Neuronal stem cell (in vitro differentiated cells): ENCODE measurements around the gene CDC42EP4.
A peak's percentile ranks its signal among the peaks of the same experiment; 100 is the strongest.

Experiments
- DNase-seq: peaks from one replicate; pipeline ENCODE4 v3.0.0-alpha.2; 2013; ENCODE audit warnings: low spot score
- H2AFZ ChIP-seq: one replicate; pipeline ENCODE4 v1.6.1; 2013; ENCODE audit warnings: mild to moderate bottlenecking, low read length, inconsistent platforms
- H2AK5ac ChIP-seq: 2 replicates; pipeline ENCODE4 v1.6.1; 2013; ENCODE audit warnings: low read depth, mild to moderate bottlenecking, inconsistent platforms, low read length, moderate library complexity, mixed read lengths
- H2BK120ac ChIP-seq: 2 replicates; pipeline ENCODE4 v1.6.1; 2013; ENCODE audit warnings: low read depth, mild to moderate bottlenecking, inconsistent platforms, low read length, moderate library complexity, mixed read lengths
- H2BK12ac ChIP-seq: one replicate; pipeline ENCODE4 v1.6.1; 2013; ENCODE audit warnings: low read length, inconsistent platforms
- H2BK15ac ChIP-seq: 2 replicates; pipeline ENCODE4 v1.6.1; 2013; ENCODE audit warnings: mild to moderate bottlenecking, low read length, inconsistent platforms, mixed read lengths
- H2BK5ac ChIP-seq: one replicate; pipeline ENCODE4 v1.6.1; 2013; ENCODE audit warnings: inconsistent platforms, mild to moderate bottlenecking, low read length, moderate library complexity
- H3K14ac ChIP-seq: one replicate; pipeline ENCODE4 v1.6.1; 2013; ENCODE audit warnings: low read length, inconsistent platforms
- H3K18ac ChIP-seq: 2 replicates; pipeline ENCODE4 v1.6.1; 2013; ENCODE audit warnings: low read length, inconsistent platforms
- H3K23ac ChIP-seq: 2 replicates; pipeline ENCODE4 v1.6.1; 2013; ENCODE audit warnings: low read depth, mild to moderate bottlenecking, mixed read lengths, low read length, inconsistent platforms; ENCODE audit not compliant: poor library complexity
- H3K27ac ChIP-seq: replicated peaks from 3 replicates; pipeline ENCODE4 v1.5.1; 2013; ENCODE audit warnings: low read length, inconsistent platforms
- H3K27me3 ChIP-seq, 3 experiments: 2 replicates each; pipeline ENCODE4 v1.6.1; 2013; ENCODE audit warnings: low read length in 3 of 3, mild to moderate bottlenecking in 2 of 3, inconsistent platforms in 1 of 3, low read depth in 1 of 3, mixed read lengths in 1 of 3, moderate library complexity in 1 of 3; ENCODE audit not compliant: control insufficient read depth in 3 of 3, insufficient read depth in 3 of 3
- H3K36me3 ChIP-seq, 2 donors: replicated peaks in 1 of 2; 2 replicates each; pipeline ENCODE4 v1.6.1; 2013; ENCODE audit warnings: low read length in 2 of 2; ENCODE audit not compliant: control insufficient read depth in 2 of 2, insufficient read depth in 2 of 2
- H3K4ac ChIP-seq: 2 replicates; pipeline ENCODE4 v1.6.1; 2013; ENCODE audit warnings: inconsistent platforms, mild to moderate bottlenecking, low read length, moderate library complexity
- H3K4me1 ChIP-seq, 2 donors: 1 replicate in 1 of 2; 2 replicates in 1 of 2; pipeline ENCODE4 v1.6.1; 2013; ENCODE audit warnings: low read length in 2 of 2, low read depth in 1 of 2; ENCODE audit not compliant: control insufficient read depth in 2 of 2, insufficient read depth in 1 of 2
- H3K4me2 ChIP-seq: one replicate; pipeline ENCODE4 v1.6.1; 2013; ENCODE audit warnings: mild to moderate bottlenecking, low read length, inconsistent platforms; ENCODE audit not compliant: insufficient read depth, poor library complexity, severe bottlenecking
- H3K4me3 ChIP-seq, 2 donors: 2 replicates each; pipeline ENCODE4 v1.5.1; 2013; ENCODE audit warnings: low read length in 2 of 2, mild to moderate bottlenecking in 2 of 2, inconsistent platforms in 1 of 2, moderate library complexity in 1 of 2
- H3K79me1 ChIP-seq: one replicate; pipeline ENCODE4 v1.6.1; 2013; ENCODE audit warnings: low read depth, mild to moderate bottlenecking, inconsistent platforms, low read length, moderate library complexity
- H3K9ac ChIP-seq: one replicate; pipeline ENCODE4 v1.6.1; 2013; ENCODE audit warnings: mild to moderate bottlenecking, low read depth, low read length, inconsistent platforms; ENCODE audit not compliant: poor library complexity
- H3K9me3 ChIP-seq, 2 donors: replicated peaks in 1 of 2; 2 replicates each; pipeline versions ENCODE3 to v1.6.1; 2013; ENCODE audit warnings: low read length in 2 of 2, mild to moderate bottlenecking in 2 of 2, inconsistent platforms in 1 of 2, low read depth in 1 of 2, mixed read lengths in 1 of 2, moderate library complexity in 1 of 2; ENCODE audit not compliant: control insufficient read depth in 2 of 2, insufficient read depth in 1 of 2
- H4K8ac ChIP-seq: one replicate; pipeline ENCODE4 v1.6.1; 2013; ENCODE audit warnings: low read depth, mild to moderate bottlenecking, inconsistent platforms, low read length, moderate library complexity
- H4K91ac ChIP-seq: one replicate; pipeline ENCODE4 v1.6.1; 2013; ENCODE audit warnings: low read length, low read depth, mild to moderate bottlenecking, inconsistent platforms; ENCODE audit not compliant: poor library complexity
- WGBS, 2 donors: extraction: QIAGEN DNeasy Blood & Tissue Kit; methylation state at CpG; one replicate each; pipeline ENCODE4 v1.1.7; 2013; ENCODE audit warnings: missing lambda C conversion rate in 2 of 2, mixed read lengths in 1 of 2; ENCODE audit not compliant: insufficient read length in 2 of 2, insufficient replicate concordance in 1 of 2; ENCODE audit errors: extremely low coverage in 2 of 2; 5-methylcytosine and 5-hydroxymethylcytosine counted together

Gene CDC42EP4

GRCh38 chr17:73288534-73289302 is 23.1 kb downstream of the CDC42EP4 start:
- no peak overlapping the region for H3K14ac ChIP-seq
- no peak for DNase-seq
- peaks cover 29% of the 10 kb centered on the region for H3K79me1 ChIP-seq
- H3K23ac ChIP-seq = no peak overlapping the region
- H3K27me3 ChIP-seq = no peaks in the 10 kb centered on the region
- H4K8ac ChIP-seq = no peak overlapping the region
- H2AFZ ChIP-seq = no peak overlapping the region
- H3K4me1 ChIP-seq = peaks cover 19 to 48% of the 10 kb centered on the region in 2 donors
- no peak overlapping the region for H3K4me2 ChIP-seq
- no peaks in the 10 kb centered on the region for H3K9me3 ChIP-seq
- peaks cover 14 to 20% of the 10 kb centered on the region in 2 donors for H3K36me3 ChIP-seq
- no peak overlapping the region for H2BK12ac ChIP-seq
- H2BK5ac ChIP-seq = no peak overlapping the region
- H3K4ac ChIP-seq = no peak overlapping the region
- H3K18ac ChIP-seq = peak overlapping the region; percentile 52
- H2AK5ac ChIP-seq = peak overlapping the region; percentile 10
- no peak overlapping the region for H2BK15ac ChIP-seq
- H3K4me3 ChIP-seq = no peak overlapping the region
- H3K9ac ChIP-seq = peak overlapping the region; percentile 70
- H2BK120ac ChIP-seq = no peak overlapping the region
- H3K27ac ChIP-seq = no peak overlapping the region
- no CpG with 5 or more reads among the region's 19 CpGs for WGBS, 2 donors
- no peak overlapping the region for H4K91ac ChIP-seq

GRCh38 chr17:73286863-73287296 is 24.9 kb downstream of the CDC42EP4 start:
- Histone ChIP-seq H3K23ac (no peak overlapping the region), H3K4me3 (no peak overlapping the region), H3K27ac (no peak overlapping the region), H3K4me1 (peaks cover 24 to 53% of the 10 kb centered on the region in 2 donors), H3K4me2 (no peak overlapping the region), H2AK5ac (peak overlapping the region; percentile 27), H3K18ac (peak overlapping the region; percentile 21), H3K9ac (no peak overlapping the region), H3K9me3 (no peaks in the 10 kb centered on the region), H3K36me3 (peaks cover 14 to 20% of the 10 kb centered on the region in 2 donors), H3K27me3 (no peaks in the 10 kb centered on the region), H3K4ac (no peak overlapping the region), H2BK5ac (no peak overlapping the region), H2BK120ac (no peak overlapping the region), H4K8ac (no peak overlapping the region), H2BK12ac (no peak overlapping the region), H3K14ac (no peak overlapping the region), H2AFZ (no peak overlapping the region), H2BK15ac (no peak overlapping the region), H4K91ac (no peak overlapping the region), H3K79me1 (peaks cover 29% of the 10 kb centered on the region)
- no CpG with 5 or more reads among the region's 8 CpGs for WGBS, 2 donors
- DNase-seq = no peak

GRCh38 chr17:73285916-73286862 is 25.6 kb downstream of the CDC42EP4 start:
- H3K18ac ChIP-seq = peak overlapping the region; percentile 45
- H2BK120ac ChIP-seq = no peak overlapping the region
- no peaks in the 10 kb centered on the region for H3K9me3 ChIP-seq
- no peak overlapping the region for H2AFZ ChIP-seq
- H2AK5ac ChIP-seq = peak overlapping the region; percentile 47
- peak overlapping the region in 1 of 2 donors; percentile 49 for H3K4me3 ChIP-seq
- H3K4me2 ChIP-seq = no peak overlapping the region
- peak overlapping the region; percentile 29 for H3K23ac ChIP-seq
- peaks cover 28% of the 10 kb centered on the region for H3K79me1 ChIP-seq
- H4K8ac ChIP-seq = no peak overlapping the region
- peak overlapping the region; percentile 54 for H3K9ac ChIP-seq
- no peaks in the 10 kb centered on the region for H3K27me3 ChIP-seq
- H2BK15ac ChIP-seq = no peak overlapping the region
- no peak overlapping the region for H4K91ac ChIP-seq
- H3K14ac ChIP-seq = no peak overlapping the region
- no peak overlapping the region for H3K27ac ChIP-seq
- peaks cover 24 to 50% of the 10 kb centered on the region in 2 donors for H3K4me1 ChIP-seq
- H3K4ac ChIP-seq = no peak overlapping the region
- H2BK12ac ChIP-seq = peak overlapping the region; percentile 34
- DNase-seq = no peak
- WGBS, 2 donors = no CpG with 5 or more reads among the region's 52 CpGs
- H2BK5ac ChIP-seq = peak overlapping the region; percentile 26
- H3K36me3 ChIP-seq = peaks cover 14 to 20% of the 10 kb centered on the region in 2 donors

- Histone ChIP-seq H3K27ac (no peak overlapping the region), H2BK5ac (no peak overlapping the region), H3K27me3 (no peaks in the 10 kb centered on the region), H3K23ac (peak overlapping the region; percentile 29), H3K4me1 (peaks cover 24 to 50% of the 10 kb centered on the region in 2 donors), H2BK12ac (peak overlapping the region; percentile 34), H4K8ac (no peak overlapping the region), H3K4me3 (peak overlapping the region in 1 of 2 donors; percentile 49), H3K4ac (no peak overlapping the region), H3K9me3 (no peaks in the 10 kb centered on the region), H2AFZ (no peak overlapping the region), H3K79me1 (peaks cover 27% of the 10 kb centered on the region), H4K91ac (no peak overlapping the region), H3K14ac (no peak overlapping the region), H3K9ac (peak overlapping the region; percentile 61), H3K36me3 (peaks cover 14 to 20% of the 10 kb centered on the region in 2 donors), H2BK15ac (no peak overlapping the region), H3K18ac (peak overlapping the region; percentile 84), H2BK120ac (no peak overlapping the region), H3K4me2 (no peak overlapping the region), H2AK5ac (peak overlapping the region; percentile 47)
- DNase-seq = no peak
- no CpG with 5 or more reads among the region's 15 CpGs for WGBS, 2 donors
These were observed 26.2 kb downstream of the CDC42EP4 start for GRCh38 chr17:73285603-73285908.
